ENCODE results near the gene GRIN2B.

GRIN2B gene

DNA sequence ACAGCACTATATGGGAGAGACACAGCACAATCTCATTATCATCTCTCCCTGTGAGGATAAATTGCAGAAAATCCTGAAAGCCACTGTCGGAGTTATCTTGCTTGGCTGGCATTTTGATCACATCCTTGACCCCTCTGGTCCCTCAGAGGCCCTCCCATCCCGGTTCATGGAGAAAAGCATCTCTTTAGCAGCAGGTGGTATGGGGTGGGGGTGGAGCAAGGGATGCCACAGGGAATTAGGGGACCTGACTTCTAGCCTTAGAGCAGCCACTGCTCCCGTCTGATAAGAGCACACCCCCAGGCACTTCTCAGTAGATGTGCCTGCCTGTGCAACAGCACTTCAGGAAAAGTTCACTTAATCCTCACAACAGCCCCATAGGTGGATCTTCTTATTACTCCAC lies 38.6 kb downstream of the GRIN2B start:
- ATAC-seq (no peak), DNase-seq (no peak)
- no peaks in the 10 kb centered on the region for H3K36me3 Mint-ChIP-seq (ENCODE audit: low read depth)
- no peak overlapping the region for H3K4me3 Mint-ChIP-seq
- peaks cover 22% of the 10 kb centered on the region for H3K27me3 Mint-ChIP-seq
- H3K9me3 Mint-ChIP-seq, result peaks cover under 1% of the 10 kb centered on the region
- no peaks in the 10 kb centered on the region for H3K4me1 Mint-ChIP-seq
- H3K27ac Mint-ChIP-seq, result no peak overlapping the region

GRCh38 chr12:13941258-13942249 lies 39.8 kb downstream of the GRIN2B start:
- peaks cover 9% of the 10 kb centered on the region for H3K9me3 Mint-ChIP-seq
- H3K4me1 Mint-ChIP-seq, result no peaks in the 10 kb centered on the region
- H3K27me3 Mint-ChIP-seq, result peaks cover 21% of the 10 kb centered on the region
- no peak overlapping the region for H3K27ac Mint-ChIP-seq
- no peaks in the 10 kb centered on the region for H3K36me3 Mint-ChIP-seq (ENCODE audit: low read depth)
- H3K4me3 Mint-ChIP-seq, result no peak overlapping the region
- DNase-seq (peak; percentile 2), ATAC-seq (no peak)

DNA sequence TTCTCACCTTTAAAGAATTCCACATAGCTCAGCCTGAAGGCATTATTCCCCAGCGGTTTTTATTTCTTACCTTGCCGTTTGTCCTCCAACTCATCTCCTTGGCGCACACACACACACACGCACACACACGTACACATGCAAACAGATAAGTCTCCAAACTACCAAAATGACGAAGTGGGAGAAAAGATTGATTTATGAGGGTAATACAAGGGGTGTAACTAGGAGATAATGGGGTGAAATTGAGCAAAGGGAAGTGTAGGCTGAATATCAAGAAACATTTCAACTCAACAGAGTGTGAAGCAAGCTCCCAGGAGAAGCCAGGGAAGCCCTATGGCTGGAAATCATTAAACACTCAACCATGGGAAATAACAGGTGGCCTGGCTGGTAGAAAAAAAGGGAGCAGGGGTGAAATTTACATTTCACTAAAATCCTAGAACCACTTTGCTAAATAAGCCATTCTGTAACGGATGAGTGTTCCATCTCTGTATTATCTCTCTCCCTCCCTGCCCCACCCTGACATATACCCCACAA lies 41.0 kb downstream of the GRIN2B start:
- no peak for ATAC-seq
- Mint-ChIP-seq H3K36me3 (ENCODE audit: low read depth) (no peaks in the 10 kb centered on the region), H3K4me1 (no peaks in the 10 kb centered on the region), H3K9me3 (peaks cover 9% of the 10 kb centered on the region), H3K4me3 (no peak overlapping the region), H3K27ac (no peak overlapping the region), H3K27me3 (peaks cover 21% of the 10 kb centered on the region)
- no peak for DNase-seq

GRCh38 chr12:13937735-13938134 lies 43.7 kb downstream of the GRIN2B start:
- Mint-ChIP-seq H3K27me3 (peaks cover 14% of the 10 kb centered on the region), H3K4me3 (no peak overlapping the region), H3K9me3 (peaks cover 9% of the 10 kb centered on the region), H3K27ac (no peak overlapping the region), H3K36me3 (ENCODE audit: low read depth) (no peaks in the 10 kb centered on the region), H3K4me1 (no peaks in the 10 kb centered on the region)
- no peak for DNase-seq
- no peak for ATAC-seq

- H3K4me3 Mint-ChIP-seq, result no peak overlapping the region
- H3K4me1 Mint-ChIP-seq, result no peaks in the 10 kb centered on the region
These were observed 46.2 kb downstream of the GRIN2B start for GRCh38 chr12:13935169-13935568.

More at GRCh38 chr12:13935169-13935568, 46.2 kb downstream of the GRIN2B start:
- Mint-ChIP-seq H3K27ac (no peak overlapping the region), H3K9me3 (peaks cover 9% of the 10 kb centered on the region), H3K36me3 (ENCODE audit: low read depth) (no peaks in the 10 kb centered on the region), H3K27me3 (peaks cover under 1% of the 10 kb centered on the region)
- no peak for DNase-seq
- no peak for ATAC-seq

Measured in activated naive CD8-positive, alpha-beta T cell treated with anti-CD3 and anti-CD28 coated beads, Interleukin-2, amount 50 U/mL, for 24 hours (primary cell).